CD4-positive, alpha-beta T cell (primary cell): ENCODE results near the gene RSBN1. TPM values are rescaled to one million over a fixed set of nuclear protein-coding genes. Genes with fewer than 3 reads are reported as not detected.

ENCODE experiments used
- ATAC-seq: fragments of 200-7000 bp; cut with Tn5 transposase; one replicate; pipeline ENCODE4 v1.10.0; 2022; ENCODE audit warnings: mild to moderate bottlenecking; ENCODE audit not compliant: poor library complexity
- CTCF ChIA-PET: fragments of 350-600 bp; sonication (Branson Sonifier 250); formaldehyde crosslinking; loops from one replicate; lab custom pipeline; 2021; ENCODE audit warnings: antibody characterized with exemption, inconsistent platforms; lab: Charles Lee
- POLR2A ChIA-PET: fragments of 350-600 bp; sonication (Branson Sonifier 250); formaldehyde crosslinking; loops from one replicate; lab custom pipeline; 2021; ENCODE audit warnings: antibody characterized with exemption, inconsistent platforms; lab: Charles Lee
- DNase-seq, 14 experiments: peaks; one replicate each; pipeline ENCODE4 v3.0.0-alpha.2; 2013 to 2020; ENCODE audit warnings: mixed read lengths in 2 of 14
- H3K27ac ChIP-seq, 2 donors: one replicate each; pipeline versions ENCODE4 v1.5.1 to v1.7.0; 2013; ENCODE audit warnings: low read length in 2 of 2, low read depth in 1 of 2, mild to moderate bottlenecking in 1 of 2
- H3K27me3 ChIP-seq, 2 experiments: 1 replicate in 1 of 2; 2 replicates in 1 of 2; pipeline versions ENCODE4 v1.6.1 to v1.7.0; 2013; ENCODE audit warnings: low read length in 2 of 2, control low read depth in 1 of 2, mild to moderate bottlenecking in 1 of 2, moderate library complexity in 1 of 2; ENCODE audit not compliant: insufficient read depth in 2 of 2, control insufficient read depth in 1 of 2
- H3K36me3 ChIP-seq: one replicate; pipeline ENCODE4 v1.6.1; 2013; ENCODE audit warnings: low read length, control low read depth; ENCODE audit not compliant: insufficient read depth
- H3K4me1 ChIP-seq: one replicate; pipeline ENCODE4 v1.6.1; 2013; ENCODE audit warnings: low read length, control low read depth; ENCODE audit not compliant: insufficient read depth
- H3K4me3 ChIP-seq: one replicate; pipeline ENCODE4 v1.5.1; 2013; ENCODE audit warnings: mild to moderate bottlenecking, low read length, moderate library complexity
- H3K9me3 ChIP-seq, 2 experiments: 1 replicate in 1 of 2; 2 replicates in 1 of 2; pipeline versions ENCODE4 v1.6.1 to v1.7.0; 2013; ENCODE audit warnings: low read length in 2 of 2, mild to moderate bottlenecking in 2 of 2, control low read depth in 1 of 2, moderate library complexity in 1 of 2; ENCODE audit not compliant: control insufficient read depth in 1 of 2, insufficient read depth in 1 of 2
- H3K27ac Mint-ChIP-seq: one replicate; pipeline ENCODE4 v1.8.0; 2020; ENCODE audit warnings: mixed read lengths
- H3K27me3 Mint-ChIP-seq: one replicate; pipeline ENCODE4 v1.8.0; 2021; ENCODE audit warnings: mixed read lengths
- H3K36me3 Mint-ChIP-seq: one replicate; pipeline ENCODE4 v1.8.0; 2021; ENCODE audit warnings: low read depth, mixed read lengths
- H3K4me1 Mint-ChIP-seq: one replicate; pipeline ENCODE4 v1.8.0; 2021; ENCODE audit warnings: low read depth, mixed read lengths
- H3K4me3 Mint-ChIP-seq: one replicate; pipeline ENCODE4 v1.8.0; 2020; ENCODE audit warnings: mild to moderate bottlenecking, mixed read lengths
- H3K9me3 Mint-ChIP-seq: one replicate; pipeline ENCODE4 v1.8.0; 2020; ENCODE audit warnings: mixed read lengths
- CTCF ChIP-seq: fragments of 200-600 bp; IDR thresholded peaks from one replicate; pipeline ENCODE4 v1.8.0; 2022; ENCODE audit warnings: antibody characterized with exemption, mild to moderate bottlenecking
- intact Hi-C, 2 experiments: fragments of 100-400 bp; cut with DNase I in 1 of 2; cut with micrococcal nuclease in 1 of 2; formaldehyde crosslinking; loops; one replicate each; pipeline versions ENCODE4 v1.15.1 to v1.9.0; 2023 to 2025; cut with DNase I, micrococcal nuclease
- total RNA-seq, 174 experiments: library from RNA in 2 of 174; stranded (reverse) in 2 of 174; gene quantifications; one replicate each; pipeline ENCODE4 v1.2.3 and lab custom pipeline; 2021 to 2026

Gene RSBN1
- total RNA-seq, 2 experiments from 2014 or later: 44.2 to 44.6 TPM

- Histone ChIP-seq H3K9me3 (no peaks in the 10 kb centered on the region), H3K4me1 (peaks cover 37% of the 10 kb centered on the region), H3K36me3 (no peaks in the 10 kb centered on the region), H3K27me3 (no peaks in the 10 kb centered on the region), H3K4me3 (peak overlapping the region; percentile 11), H3K27ac (peak overlapping the region; percentile 67 to 80)
- H3K36me3 Mint-ChIP-seq: peaks cover 10% of the 10 kb centered on the region
- no peak overlapping the region for H3K27ac Mint-ChIP-seq
- POLR2A ChIA-PET: interaction anchor here (0.6 to 4.0 kb wide), 12 partner anchors 9 to 1065 kb away, joined by 3 to 59 read pairs (median 4); partner anchors contain the start of genes LRIG2, PHTF1 and RSBN1
- H3K4me1 Mint-ChIP-seq: peaks cover 30% of the 10 kb centered on the region
- peak in 10 of 14 experiments; percentile 15 to 90 (median 44) for DNase-seq
- no peak for TF ChIP-seq CTCF
- H3K27me3 Mint-ChIP-seq: no peaks in the 10 kb centered on the region
- CTCF ChIA-PET: interaction anchor here (1.0 to 1.1 kb wide), 2 partner anchors 9 to 29 kb away, joined by 3 read pairs; partner anchors contain the start of gene RSBN1
- H3K4me3 Mint-ChIP-seq: peak overlapping the region; percentile 49
- H3K9me3 Mint-ChIP-seq: no peaks in the 10 kb centered on the region
- ATAC-seq: peak; percentile 92
- intact Hi-C loops: loop anchor here in 1 of 2 experiments (1.0 to 5.0 kb wide), 3 partner anchors 25 to 89 kb away; partner anchors contain the start of genes PHTF1, PTPN22 and RSBN1
Observed at GRCh38 chr1:113783254-113784103, 28.8 kb downstream of the RSBN1 start.

DNA sequence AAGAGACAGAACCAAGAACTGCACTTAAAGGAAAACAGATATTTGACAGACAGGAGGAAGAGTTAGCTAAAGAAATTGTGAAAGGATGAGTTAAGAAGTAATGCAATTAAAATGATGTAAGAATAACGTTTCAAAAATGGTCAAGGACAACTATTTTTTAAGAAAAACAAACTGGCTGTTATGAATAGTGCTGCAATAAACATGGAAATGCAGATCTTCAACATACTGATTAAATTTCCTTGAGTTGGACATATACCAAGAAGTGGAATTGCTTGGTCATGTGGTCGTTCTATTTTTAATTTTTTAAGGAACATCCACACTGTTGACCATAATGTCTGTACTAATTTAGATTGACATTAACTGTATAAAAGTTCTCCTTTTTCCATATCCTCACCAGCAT lies 29.9 kb downstream of the RSBN1 start:
- no peak for DNase-seq
- CTCF ChIA-PET: interaction anchor here (0.6 to 1.5 kb wide), 2 partner anchors 24 to 25 kb away, joined by 3 to 4 read pairs; no protein-coding TSS in a partner anchor
- Histone ChIP-seq H3K27me3 (no peaks in the 10 kb centered on the region), H3K27ac (peak overlapping the region; percentile 67 to 80), H3K4me3 (no peak overlapping the region), H3K9me3 (no peaks in the 10 kb centered on the region), H3K4me1 (peaks cover 42% of the 10 kb centered on the region), H3K36me3 (peaks cover 2% of the 10 kb centered on the region)
- Mint-ChIP-seq H3K4me3 (no peak overlapping the region), H3K36me3 (peaks cover 12% of the 10 kb centered on the region), H3K9me3 (no peaks in the 10 kb centered on the region), H3K4me1 (peaks cover 19% of the 10 kb centered on the region), H3K27me3 (no peaks in the 10 kb centered on the region), H3K27ac (no peak overlapping the region)
- TF ChIP-seq CTCF: no peak
- ATAC-seq: no peak
- POLR2A ChIA-PET: interaction anchor here (2.2 to 3.2 kb wide), 3 partner anchors 19 to 29 kb away, joined by 8 to 33 read pairs (median 25); partner anchors contain the start of genes PHTF1 and RSBN1
- intact Hi-C loops: loop anchor here in 1 of 2 experiments (2.0 to 5.0 kb wide), 2 partner anchors 24 to 90 kb away; partner anchors contain the start of genes PHTF1 and PTPN22

DNA sequence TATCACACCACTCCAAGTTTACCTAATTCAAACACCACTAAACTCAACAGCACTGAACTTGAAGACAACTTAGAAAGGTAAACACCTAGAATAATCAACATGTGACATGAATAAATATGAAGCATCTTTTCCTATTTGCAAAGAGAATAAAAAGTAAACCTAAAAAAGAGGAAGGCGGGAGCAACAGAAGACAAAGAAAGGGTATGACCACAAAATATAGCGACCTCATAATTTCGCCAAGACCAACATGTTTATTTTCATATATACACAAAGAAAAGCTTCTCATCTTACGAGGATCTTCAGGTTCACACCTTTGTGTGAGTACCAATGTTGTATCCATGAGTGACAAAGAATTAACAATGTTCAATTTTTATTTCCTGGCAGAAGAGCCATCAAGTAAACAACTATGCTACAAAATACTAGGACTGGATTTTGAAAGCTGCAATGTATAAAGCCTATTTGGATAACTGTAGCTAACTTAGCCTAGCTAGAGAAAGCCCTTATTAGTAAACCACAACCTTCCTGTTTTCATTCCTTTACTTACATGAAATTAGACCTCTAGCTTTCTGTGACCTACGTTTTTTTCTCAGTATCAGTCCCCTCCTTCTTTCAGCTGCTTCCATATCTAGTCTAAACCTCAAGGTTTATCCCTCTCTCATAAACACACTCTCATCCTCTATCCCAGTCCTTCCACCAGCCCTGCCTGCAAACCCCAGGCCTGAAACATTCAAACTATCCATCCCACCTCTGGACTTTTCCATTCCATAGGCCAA lies 31.7 kb downstream of the RSBN1 start:
- Histone ChIP-seq H3K27ac (peak overlapping the region in 1 of 2 donors; percentile 80), H3K9me3 (no peaks in the 10 kb centered on the region), H3K4me3 (peak overlapping the region; percentile 19), H3K4me1 (peaks cover 35% of the 10 kb centered on the region), H3K36me3 (peaks cover 21% of the 10 kb centered on the region), H3K27me3 (no peaks in the 10 kb centered on the region)
- H3K4me3 Mint-ChIP-seq: no peak overlapping the region
- ATAC-seq (peak; percentile 26), DNase-seq (peak in 3 of 14 experiments; percentile 29 to 72 (median 30))
- peaks cover 2% of the 10 kb centered on the region for H3K4me1 Mint-ChIP-seq
- TF ChIP-seq CTCF: no peak
- ChIA-PET POLR2A (interaction anchor here (1.0 to 3.2 kb wide), 5 partner anchors 12 to 124 kb away, joined by 6 to 33 read pairs (median 8); partner anchors contain the start of genes AP4B1, PHTF1 and RSBN1), CTCF (no interaction called here)
- H3K9me3 Mint-ChIP-seq: no peaks in the 10 kb centered on the region
- H3K27me3 Mint-ChIP-seq: no peaks in the 10 kb centered on the region
- intact Hi-C loops: loop anchor here in 1 of 2 experiments (5.0 kb wide), 1 partner anchor 92 kb away; the partner anchor contains the start of gene PTPN22
- H3K27ac Mint-ChIP-seq: no peak overlapping the region
- H3K36me3 Mint-ChIP-seq: peaks cover 21% of the 10 kb centered on the region
